ENCODE results near the gene CYSTM1. TPM values are rescaled to one million over a fixed set of nuclear protein-coding genes. Genes with fewer than 3 reads are reported as not detected.

The CYSTM1 gene
- total RNA-seq, 1 experiment from 2014 or later: 46.1 TPM

- peak; percentile 92 for DNase-seq (ENCODE audit: low spot score)
- in situ Hi-C loops (cut with HindIII; ENCODE audit: low sequenced_read_pairs): no loop called here
Observed at GRCh38 chr5:140244525-140245025, 69.6 kb downstream of the CYSTM1 start.

DNA sequence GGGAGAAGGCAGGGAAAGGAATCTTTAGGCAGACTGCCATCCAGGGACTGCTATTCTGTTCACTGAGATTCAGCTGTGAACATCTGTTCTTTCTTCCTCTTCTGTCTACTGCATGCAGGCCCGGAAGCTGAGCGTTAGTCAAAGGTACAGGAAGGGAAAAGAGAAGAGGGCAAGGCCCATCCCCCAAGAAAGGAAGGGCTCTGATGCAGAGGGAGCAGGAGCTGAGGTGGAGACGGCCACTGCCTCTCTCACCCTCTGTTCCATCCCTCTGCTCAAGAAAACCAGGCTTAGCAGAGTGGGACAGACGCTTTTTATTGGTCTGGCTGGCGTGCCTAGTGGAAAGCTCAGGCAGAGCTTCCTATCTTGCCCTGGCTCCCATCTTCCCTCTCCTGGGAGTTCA lies 70.4 kb downstream of the CYSTM1 start:
- DNase-seq (ENCODE audit: low spot score): no peak
- in situ Hi-C loops (cut with HindIII; ENCODE audit: low sequenced_read_pairs): no loop called here

DNA sequence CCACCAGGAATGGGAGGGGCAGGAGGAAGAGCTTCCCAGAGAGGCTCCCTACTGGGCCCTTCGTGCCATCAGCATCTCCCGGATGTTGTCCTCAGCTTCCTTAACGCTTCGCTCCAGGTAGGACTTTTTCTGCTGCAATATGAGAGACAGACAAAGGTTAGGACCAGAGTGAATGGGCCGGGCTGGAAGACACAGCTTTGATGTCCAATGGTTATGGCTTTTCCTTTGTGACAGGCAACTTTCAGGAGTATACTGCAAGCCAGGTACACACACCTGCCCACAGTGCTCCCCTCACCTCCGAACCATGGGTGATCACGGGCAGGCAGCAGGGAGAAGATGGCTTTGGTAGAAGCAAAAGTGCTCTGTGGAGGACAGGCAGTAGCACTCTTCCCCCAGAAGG lies 70.9 kb downstream of the CYSTM1 start:
- in situ Hi-C loops (cut with HindIII; ENCODE audit: low sequenced_read_pairs): no loop called here

GRCh38 chr5:140246378-140247122 lies 71.6 kb downstream of the CYSTM1 start:
- DNase-seq (ENCODE audit: low spot score): peak; percentile 72
- in situ Hi-C loops (cut with HindIII; ENCODE audit: low sequenced_read_pairs): no loop called here

More for the DNA sequence above, 70.9 kb downstream of the CYSTM1 start:
- no peak for DNase-seq (ENCODE audit: low spot score)

- in situ Hi-C loops (cut with HindIII; ENCODE audit: low sequenced_read_pairs): no loop called here
- no peak for DNase-seq (ENCODE audit: low spot score)
Observed at GRCh38 chr5:140248414-140248813, 73.4 kb downstream of the CYSTM1 start.

- in situ Hi-C loops (cut with HindIII; ENCODE audit: low sequenced_read_pairs): no loop called here
- no peak for DNase-seq (ENCODE audit: low spot score)
Observed at GRCh38 chr5:140249536-140249935, 74.5 kb downstream of the CYSTM1 start.

- no peak for DNase-seq (ENCODE audit: low spot score)
- in situ Hi-C loops (cut with HindIII; ENCODE audit: low sequenced_read_pairs): no loop called here
Observed at GRCh38 chr5:140250386-140250785, 75.4 kb downstream of the CYSTM1 start.

DNA sequence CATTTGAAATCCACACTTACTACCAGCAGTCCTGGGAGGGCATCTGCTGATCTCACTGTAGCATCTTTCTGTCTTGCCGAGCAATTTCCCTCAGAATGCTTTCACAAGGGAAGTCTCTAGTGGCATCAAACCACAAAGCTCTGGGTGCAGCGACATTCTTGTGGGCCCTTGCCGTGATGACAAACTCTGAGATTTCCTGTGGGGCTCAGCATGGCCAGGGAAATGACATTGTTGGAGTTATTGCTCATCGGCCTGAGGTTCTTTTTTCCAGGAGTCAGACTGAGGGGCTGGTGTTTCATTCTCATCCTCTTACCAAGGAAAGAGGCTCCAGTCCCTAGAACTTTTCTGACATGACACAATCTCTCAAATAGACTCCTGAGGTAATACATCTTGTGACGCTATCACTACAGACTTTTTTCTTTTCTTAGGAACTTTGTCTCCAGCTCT lies 76.6 kb downstream of the CYSTM1 start:
- in situ Hi-C loops (cut with HindIII; ENCODE audit: low sequenced_read_pairs): no loop called here
- no peak for DNase-seq (ENCODE audit: low spot score)

DNA sequence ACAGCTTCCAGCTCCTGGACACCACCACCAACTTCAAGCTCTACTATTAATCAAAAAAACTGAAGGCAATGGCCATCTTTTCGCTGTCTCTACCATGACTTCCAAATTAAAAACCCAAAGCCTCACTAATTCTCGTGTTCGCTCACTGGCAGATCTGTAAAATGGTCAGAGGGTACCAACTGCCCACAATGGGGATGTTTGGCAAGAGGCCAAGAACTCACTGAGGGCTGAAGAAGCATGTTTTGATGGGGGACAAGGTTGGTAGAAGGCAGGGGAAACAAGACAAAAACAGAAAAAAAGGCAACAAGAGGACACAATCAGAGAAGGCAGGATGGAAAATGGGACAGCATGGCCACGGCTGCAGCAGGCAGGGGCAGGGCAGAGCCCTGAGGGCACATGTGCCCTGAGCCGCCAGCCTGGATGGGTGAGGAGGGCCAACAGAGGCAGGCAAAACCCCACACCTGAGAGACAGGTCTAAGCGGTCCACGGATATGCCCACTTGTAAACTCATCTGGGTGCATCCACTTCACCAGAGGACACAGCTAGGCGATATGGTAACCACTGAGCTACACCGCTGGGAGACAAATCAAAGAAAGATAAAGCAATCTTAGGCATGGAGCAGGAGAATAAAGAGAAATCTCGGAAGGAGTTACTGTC lies 77.6 kb downstream of the CYSTM1 start:
- no peak for DNase-seq (ENCODE audit: low spot score)
- in situ Hi-C loops (cut with HindIII; ENCODE audit: low sequenced_read_pairs): no loop called here

- DNase-seq (ENCODE audit: low spot score): no peak
- in situ Hi-C loops (cut with HindIII; ENCODE audit: low sequenced_read_pairs): no loop called here
Observed at GRCh38 chr5:140253985-140254384, 79.0 kb downstream of the CYSTM1 start.

- no peak for DNase-seq (ENCODE audit: low spot score)
Observed at GRCh38 chr5:140255460-140256157, 80.6 kb downstream of the CYSTM1 start.

DNA sequence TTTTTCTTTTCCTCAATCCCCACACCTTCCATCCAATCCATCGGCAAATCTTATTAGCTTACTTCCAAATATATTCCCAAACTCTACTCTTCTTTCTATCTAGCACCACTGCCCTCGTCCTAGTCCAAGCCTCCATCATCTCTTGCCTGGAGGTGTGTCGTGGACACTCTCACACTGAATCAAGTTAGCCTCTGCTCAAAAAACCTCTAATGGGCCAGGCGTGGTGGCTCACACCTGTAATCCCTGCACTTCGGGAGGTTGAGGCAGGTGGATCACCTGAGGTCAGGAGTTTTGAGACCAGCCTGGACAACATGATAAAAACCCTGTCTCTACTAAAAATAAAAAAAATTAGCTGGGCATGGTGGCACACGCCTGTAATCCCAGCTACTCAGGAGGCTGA lies 81.7 kb downstream of the CYSTM1 start:
- no peak for DNase-seq (ENCODE audit: low spot score)
- in situ Hi-C loops (cut with HindIII; ENCODE audit: low sequenced_read_pairs): no loop called here

More at GRCh38 chr5:140255460-140256157, 80.6 kb downstream of the CYSTM1 start:
- in situ Hi-C loops (cut with HindIII; ENCODE audit: low sequenced_read_pairs): no loop called here

DNA sequence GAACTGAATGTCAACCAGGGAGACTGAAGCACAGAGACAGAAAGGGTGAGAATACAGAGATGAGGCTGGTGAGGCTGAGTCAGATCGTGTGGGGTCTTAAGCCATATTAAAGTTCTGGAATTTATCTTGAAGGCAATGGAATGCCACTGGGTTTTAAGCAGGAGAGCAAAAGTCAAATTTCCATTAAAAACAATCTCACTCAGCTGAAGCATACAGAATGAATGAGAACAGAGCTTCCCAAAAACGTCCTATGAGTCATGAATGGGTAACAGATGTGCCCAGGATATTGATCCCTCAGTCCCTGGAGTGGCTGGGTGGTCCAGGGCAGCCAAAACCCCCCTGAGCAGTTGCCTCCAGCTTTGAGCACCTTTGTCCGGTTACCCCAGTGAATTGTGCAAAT lies 83.0 kb downstream of the CYSTM1 start:
- in situ Hi-C loops (cut with HindIII; ENCODE audit: low sequenced_read_pairs): no loop called here

DNA sequence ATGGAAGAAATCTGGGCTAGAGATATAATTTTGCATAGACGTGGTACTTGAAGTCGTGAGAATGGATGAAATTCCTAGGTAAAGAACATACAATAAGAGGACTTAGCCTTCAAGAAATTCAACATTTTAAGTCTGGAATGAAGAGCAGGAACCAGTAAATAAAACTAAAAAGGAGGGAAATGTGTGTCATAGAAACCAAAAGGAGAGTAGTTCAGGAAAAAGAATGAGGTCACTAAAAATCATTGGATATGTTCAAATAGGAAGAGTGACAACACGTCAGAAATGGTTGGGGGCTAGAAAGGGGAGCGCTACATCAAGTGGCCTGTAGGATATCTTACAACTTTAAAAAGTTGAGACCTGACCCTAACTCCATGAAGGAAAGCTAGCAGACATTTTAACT lies 83.9 kb downstream of the CYSTM1 start:
- in situ Hi-C loops (cut with HindIII; ENCODE audit: low sequenced_read_pairs): no loop called here
- no peak for DNase-seq (ENCODE audit: low spot score)

More for the DNA sequence above, 83.0 kb downstream of the CYSTM1 start:
- no peak for DNase-seq (ENCODE audit: low spot score)

- no peak for DNase-seq (ENCODE audit: low spot score)
- in situ Hi-C loops (cut with HindIII; ENCODE audit: low sequenced_read_pairs): no loop called here
Observed at GRCh38 chr5:140259500-140259899, 84.5 kb downstream of the CYSTM1 start.

- no peak for DNase-seq (ENCODE audit: low spot score)
- in situ Hi-C loops (cut with HindIII; ENCODE audit: low sequenced_read_pairs): loop anchor here (5.0 kb wide), 1 partner anchor 42 kb away; the partner anchor contains the start of gene PFDN1
Observed at GRCh38 chr5:140260089-140260656, 85.2 kb downstream of the CYSTM1 start.

GRCh38 chr5:140261403-140262171 lies 86.6 kb downstream of the CYSTM1 start:
- in situ Hi-C loops (cut with HindIII; ENCODE audit: low sequenced_read_pairs): loop anchor here (5.0 kb wide), 1 partner anchor 41 kb away; the partner anchor contains the start of gene PFDN1
- DNase-seq (ENCODE audit: low spot score): no peak

GRCh38 chr5:140262221-140262620 lies 87.2 kb downstream of the CYSTM1 start:
- no peak for DNase-seq (ENCODE audit: low spot score)
- in situ Hi-C loops (cut with HindIII; ENCODE audit: low sequenced_read_pairs): loop anchor here (5.0 kb wide), 1 partner anchor 40 kb away; the partner anchor contains the start of gene PFDN1

DNA sequence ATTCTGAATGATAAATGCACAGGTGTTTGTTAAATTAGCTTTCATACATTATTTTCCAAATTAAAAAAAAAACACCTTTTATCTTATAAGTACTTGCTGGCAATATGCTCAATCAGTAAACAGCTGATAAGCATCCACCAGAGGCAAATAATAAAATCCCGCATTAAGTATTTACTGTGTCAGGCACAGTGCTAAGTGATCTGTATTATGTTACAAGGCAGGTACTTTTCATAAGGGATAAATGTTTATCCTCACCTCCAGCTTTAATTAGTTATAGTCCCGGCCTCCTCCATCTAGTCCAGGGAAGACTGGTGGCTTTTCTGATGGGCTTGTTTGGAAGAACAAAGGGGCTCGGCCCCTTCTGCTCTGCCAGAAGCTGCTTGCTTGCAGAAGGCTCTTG lies 87.9 kb downstream of the CYSTM1 start:
- in situ Hi-C loops (cut with HindIII; ENCODE audit: low sequenced_read_pairs): loop anchor here (5.0 kb wide), 1 partner anchor 39 kb away; the partner anchor contains the start of gene PFDN1
- no peak for DNase-seq (ENCODE audit: low spot score)

All from G401 (cell line).